HEK293 (cell line): ENCODE data around the gene SPRY1.

Source experiments
- CTCF ChIP-seq: fragments of 450-650 bp; formaldehyde crosslinking; IDR thresholded peaks from 2 replicates; pipeline ENCODE4 v1.5.1; 2016; ENCODE audit warnings: missing biosample characterization, missing genetic modification characterization
- KLF9 ChIP-seq: fragments of 450-650 bp; formaldehyde crosslinking; IDR thresholded peaks from 2 replicates; pipeline ENCODE4 v1.5.1; 2016; ENCODE audit warnings: missing biosample characterization, missing genetic modification characterization, low read depth
- PATZ1 ChIP-seq: fragments of 450-650 bp; formaldehyde crosslinking; IDR thresholded peaks from 2 replicates; pipeline ENCODE4 v1.5.1; 2016; ENCODE audit warnings: missing biosample characterization, missing genetic modification characterization
- TCF7L2 ChIP-seq: IDR thresholded peaks from 2 replicates; pipeline ENCODE4 v1.6.1; 2011; ENCODE audit warnings: low read depth, mild to moderate bottlenecking, inconsistent platforms, low read length, moderate library complexity, borderline replicate concordance
- ZFHX2 ChIP-seq: fragments of 450-650 bp; formaldehyde crosslinking; conservative IDR thresholded peaks from 2 replicates; pipeline ENCODE4 v1.5.1; 2016; ENCODE audit warnings: missing biosample characterization, missing genetic modification characterization
- ZNF223 ChIP-seq: fragments of 450-650 bp; formaldehyde crosslinking; IDR thresholded peaks from 2 replicates; pipeline ENCODE4 v1.5.1; 2016; ENCODE audit warnings: missing biosample characterization, missing genetic modification characterization
- ZNF580 ChIP-seq: fragments of 450-650 bp; formaldehyde crosslinking; IDR thresholded peaks from 2 replicates; pipeline ENCODE4 v1.5.1; 2016; ENCODE audit warnings: missing biosample characterization, missing genetic modification characterization
- ZNF670 ChIP-seq: fragments of 450-650 bp; formaldehyde crosslinking; IDR thresholded peaks from 2 replicates; pipeline ENCODE4 v1.5.1; 2016; ENCODE audit warnings: missing biosample characterization, missing genetic modification characterization, low read depth
- ZNF768 ChIP-seq: fragments of 450-650 bp; formaldehyde crosslinking; IDR thresholded peaks from 2 replicates; pipeline ENCODE4 v1.5.1; 2018; ENCODE audit warnings: missing biosample characterization, mild to moderate bottlenecking, missing genetic modification characterization
- ZSCAN30 ChIP-seq: fragments of 450-650 bp; IDR thresholded peaks from 2 replicates; pipeline ENCODE4 v1.5.1; 2018; ENCODE audit warnings: missing biosample characterization, mild to moderate bottlenecking, missing genetic modification characterization, moderate library complexity

GRCh38 chr4:123366144-123366748 lies 30.3 kb upstream of the SPRY1 start:
- TF ChIP-seq ZNF580 (no peak), CTCF (tag by site-specific recombination) (no peak), PATZ1 (tag by site-specific recombination) (no peak), ZFHX2 (tag by site-specific recombination) (no peak), TCF7L2 (no peak), ZNF670 (tag by site-specific recombination) (no peak), ZNF768 (no peak), KLF9 (no peak), ZNF223 (no peak), ZSCAN30 (no peak)
